LoVo (cell line): Measurements from ENCODE around the gene MLPH.

Source experiments
- DNase-seq: peaks from one replicate; pipeline ENCODE4 v3.0.0-alpha.2; 2016; ENCODE audit warnings: low spot score

Gene MLPH

GRCh38 chr2:237486819-237487448, at the start of gene MLPH:
Gene MLPH, plus strand, starts transcription at chr2:237487251. Its CDS starts 6,176 bp downstream, at chr2:237493427.
- peak; percentile 56 for DNase-seq

- DNase-seq: no peak
These were observed 49.5 kb upstream of the MLPH start for GRCh38 chr2:237437566-237437965.

GRCh38 chr2:237438080-237438940, 48.7 kb upstream of the MLPH start:
- DNase-seq: no peak

- no peak for DNase-seq
These were observed 46.2 kb upstream of the MLPH start for GRCh38 chr2:237440819-237441281.

- no peak for DNase-seq
These were observed 45.3 kb upstream of the MLPH start for GRCh38 chr2:237441605-237442274.

- DNase-seq: no peak
These were observed 43.0 kb upstream of the MLPH start for GRCh38 chr2:237444071-237444470.

GRCh38 chr2:237445611-237446337, 41.3 kb upstream of the MLPH start:
- no peak for DNase-seq

GRCh38 chr2:237446338-237446665, 40.7 kb upstream of the MLPH start:
- DNase-seq: no peak

- no peak for DNase-seq
These were observed 39.6 kb upstream of the MLPH start for GRCh38 chr2:237447496-237447895.

GRCh38 chr2:237448171-237448570, 38.9 kb upstream of the MLPH start:
- DNase-seq: no peak

- no peak for DNase-seq
These were observed 38.4 kb upstream of the MLPH start for GRCh38 chr2:237448626-237449025.

- no peak for DNase-seq
These were observed 37.7 kb upstream of the MLPH start for GRCh38 chr2:237449193-237449881.

GRCh38 chr2:237450108-237450507, 36.9 kb upstream of the MLPH start:
- DNase-seq: no peak

GRCh38 chr2:237450583-237450982, 36.5 kb upstream of the MLPH start:
- DNase-seq: no peak

GRCh38 chr2:237451643-237452469, 35.2 kb upstream of the MLPH start:
- no peak for DNase-seq

GRCh38 chr2:237452861-237453260, 34.2 kb upstream of the MLPH start:
- no peak for DNase-seq

- DNase-seq: no peak
These were observed 33.4 kb upstream of the MLPH start for GRCh38 chr2:237453671-237454070.

- DNase-seq: no peak
These were observed 31.3 kb upstream of the MLPH start for GRCh38 chr2:237455764-237456163.

- no peak for DNase-seq
These were observed 30.7 kb upstream of the MLPH start for GRCh38 chr2:237456200-237456843.

- DNase-seq: no peak
These were observed 29.6 kb upstream of the MLPH start for GRCh38 chr2:237457388-237457941.
